Endothelial cell (in vitro differentiated cells): ENCODE data around the gene TRUB1. TPM values are rescaled to one million over a fixed set of nuclear protein-coding genes. Genes with fewer than 3 reads are reported as not detected.

ENCODE experiments used
- DNase-seq: peaks from one replicate; pipeline ENCODE4 v3.0.0; 2021; ENCODE audit warnings: low spot score
- H3K27ac Mint-ChIP-seq: one replicate; pipeline ENCODE4 v1.8.0; 2021; ENCODE audit warnings: mixed read lengths, inconsistent platforms; ENCODE audit not compliant: unreplicated experiment
- H3K27me3 Mint-ChIP-seq: one replicate; pipeline ENCODE4 v1.8.0; 2021; ENCODE audit warnings: mild to moderate bottlenecking, moderate library complexity, mixed read lengths, inconsistent platforms; ENCODE audit not compliant: unreplicated experiment
- H3K36me3 Mint-ChIP-seq: one replicate; pipeline ENCODE4 v1.8.0; 2021; ENCODE audit warnings: mild to moderate bottlenecking, low read depth, mixed read lengths, inconsistent platforms; ENCODE audit not compliant: unreplicated experiment
- H3K4me1 Mint-ChIP-seq: one replicate; pipeline ENCODE4 v1.8.0; 2021; ENCODE audit warnings: mild to moderate bottlenecking, mixed read lengths, inconsistent platforms; ENCODE audit not compliant: unreplicated experiment
- H3K4me3 Mint-ChIP-seq: one replicate; pipeline ENCODE4 v1.8.0; 2021; ENCODE audit warnings: mild to moderate bottlenecking, mixed read lengths, inconsistent platforms; ENCODE audit not compliant: unreplicated experiment
- H3K9me3 Mint-ChIP-seq: one replicate; pipeline ENCODE4 v1.8.0; 2021; ENCODE audit warnings: mixed read lengths, inconsistent platforms; ENCODE audit not compliant: unreplicated experiment
- CTCF ChIP-seq: fragments of 200-600 bp; sonication (generic); IDR thresholded peaks from one replicate; pipeline ENCODE4 v1.5.0; 2021; ENCODE audit warnings: antibody characterized with exemption; ENCODE audit not compliant: unreplicated experiment
- total RNA-seq: library from RNA; stranded (reverse); fragmentation: NEBNext Ultra II Directional; extraction: Animal tissue kit (Norgen Biotek cat#: 25700); gene quantifications from one replicate; pipeline ENCODE4 v1.2.1, GENCODE V29; 2021; ENCODE audit not compliant: unreplicated experiment

TRUB1 gene
- total RNA-seq, 1 donor from 2014 or later, result 15.4 TPM

- Mint-ChIP-seq H3K27me3 (peaks cover 3% of the 10 kb centered on the region), H3K4me1 (peaks cover 9% of the 10 kb centered on the region), H3K27ac (no peak overlapping the region), H3K9me3 (no peaks in the 10 kb centered on the region), H3K36me3 (no peaks in the 10 kb centered on the region), H3K4me3 (no peak overlapping the region)
- DNase-seq, result no peak
- no peak for TF ChIP-seq CTCF
Observed at GRCh38 chr10:115001506-115002381, 63.7 kb downstream of the TRUB1 start.

GRCh38 chr10:115003396-115003795, 65.4 kb downstream of the TRUB1 start:
- H3K27ac Mint-ChIP-seq, result no peak overlapping the region
- H3K4me3 Mint-ChIP-seq, result no peak overlapping the region

GRCh38 chr10:115004236-115004862, 66.4 kb downstream of the TRUB1 start:
- H3K9me3 Mint-ChIP-seq, result no peaks in the 10 kb centered on the region
- TF ChIP-seq CTCF, result no peak
- H3K27me3 Mint-ChIP-seq, result no peaks in the 10 kb centered on the region
- no peaks in the 10 kb centered on the region for H3K36me3 Mint-ChIP-seq
- no peak overlapping the region for H3K27ac Mint-ChIP-seq
- peaks cover 9% of the 10 kb centered on the region for H3K4me1 Mint-ChIP-seq
- H3K4me3 Mint-ChIP-seq, result no peak overlapping the region
- DNase-seq, result no peak

More at GRCh38 chr10:115003396-115003795, 65.4 kb downstream of the TRUB1 start:
- Mint-ChIP-seq H3K27me3 (peaks cover 3% of the 10 kb centered on the region), H3K9me3 (no peaks in the 10 kb centered on the region), H3K36me3 (no peaks in the 10 kb centered on the region), H3K4me1 (peaks cover 9% of the 10 kb centered on the region)
- TF ChIP-seq CTCF, result no peak
- DNase-seq, result no peak

- no peak overlapping the region for H3K4me3 Mint-ChIP-seq
- no peaks in the 10 kb centered on the region for H3K9me3 Mint-ChIP-seq
- no peaks in the 10 kb centered on the region for H3K27me3 Mint-ChIP-seq
- no peak for DNase-seq
- peaks cover 9% of the 10 kb centered on the region for H3K4me1 Mint-ChIP-seq
- no peaks in the 10 kb centered on the region for H3K36me3 Mint-ChIP-seq
- H3K27ac Mint-ChIP-seq, result no peak overlapping the region
- no peak for TF ChIP-seq CTCF
Observed at GRCh38 chr10:115005771-115006170, 67.8 kb downstream of the TRUB1 start.
